Prostate gland (tissue), 2 donors: ENCODE data around the gene TAF11L13.
"Not testable (repeated sequence)": the region's sequence is repeated elsewhere in the genome, so short reads cannot be mapped to it uniquely, and the experiment has no call there.

Experiments used
- CTCF ChIP-seq, 4 experiments: fragments of 200-600 bp in 2 of 4; fragments of 450-650 bp in 2 of 4; sonication (generic) in 2 of 4; IDR thresholded peaks; 1 replicate in 3 of 4; 2 replicates in 1 of 4; pipeline ENCODE4 v1.5.1; 2016 to 2019; ENCODE audit warnings: antibody characterized with exemption in 4 of 4, mild to moderate bottlenecking in 2 of 4, moderate library complexity in 2 of 4
- POLR2A ChIP-seq: fragments of 450-650 bp; IDR thresholded peaks from one replicate; pipeline ENCODE4 v1.6.1; 2016; ENCODE audit warnings: antibody characterized with exemption, mild to moderate bottlenecking

GRCh38 chr5:17603880-17604279 lies 28.0 kb upstream of the TAF11L13 start, which contains the start of gene TAF11L11:
- not testable (repeated sequence) for TF ChIP-seq CTCF (IDR thresholded peaks at IDR 0.05); POLR2A
